ENCODE data around the gene APBB2.

Gene APBB2

GRCh38 chr4:40808926-40809457 is 405.4 kb downstream of the APBB2 start:
- Histone ChIP-seq H3K4me3 (ENCODE audit: low read depth, low read length, poor library complexity, severe bottlenecking) (no peak overlapping the region), H3K9ac (ENCODE audit: low read length) (no peak overlapping the region), H2AFZ (ENCODE audit: low read length) (no peak overlapping the region), H3K4me1 (ENCODE audit: insufficient read depth, low read length, severe bottlenecking) (no peaks in the 10 kb centered on the region), H3K27me3 (ENCODE audit: insufficient read depth, low read length) (no peaks in the 10 kb centered on the region), H3K9me3 (ENCODE audit: low read length) (no peaks in the 10 kb centered on the region), H4K20me1 (ENCODE audit: insufficient read depth, low read length) (no peaks in the 10 kb centered on the region), H3F3A (ENCODE audit: insufficient read depth, low read length) (no peaks in the 10 kb centered on the region), H3K36me3 (ENCODE audit: insufficient read depth, low read length) (no peaks in the 10 kb centered on the region), H3K27ac (ENCODE audit: low read depth, low read length, poor library complexity, severe bottlenecking) (no peak overlapping the region), H3K9me2 (ENCODE audit: low read depth, low read length) (no peaks in the 10 kb centered on the region), H3K79me2 (ENCODE audit: insufficient read depth, low read length) (no peaks in the 10 kb centered on the region), H3K4me2 (ENCODE audit: low read length) (no peak overlapping the region)
- no peak for TF ChIP-seq EZH2 (IDR thresholded peaks at IDR 0.05; ENCODE audit: borderline replicate concordance, low read length)
- TF ChIP-seq CTCF (IDR thresholded peaks at IDR 0.05; ENCODE audit: low read length): no peak

GRCh38 chr4:40804598-40804997 is 409.7 kb downstream of the APBB2 start:
- H3K4me1 ChIP-seq (ENCODE audit: insufficient read depth, low read length, severe bottlenecking): no peaks in the 10 kb centered on the region
- H3F3A ChIP-seq (ENCODE audit: insufficient read depth, low read length): no peaks in the 10 kb centered on the region
- H3K4me2 ChIP-seq (ENCODE audit: low read length): no peak overlapping the region
- H3K4me3 ChIP-seq (ENCODE audit: low read depth, low read length, poor library complexity, severe bottlenecking): no peak overlapping the region
- H3K9me2 ChIP-seq (ENCODE audit: low read depth, low read length): no peaks in the 10 kb centered on the region
- H3K9ac ChIP-seq (ENCODE audit: low read length): no peak overlapping the region
- no peak for TF ChIP-seq EZH2 (IDR thresholded peaks at IDR 0.05; ENCODE audit: borderline replicate concordance, low read length)
- TF ChIP-seq CTCF (IDR thresholded peaks at IDR 0.05; ENCODE audit: low read length): no peak
- H3K36me3 ChIP-seq (ENCODE audit: insufficient read depth, low read length): no peaks in the 10 kb centered on the region
- H3K79me2 ChIP-seq (ENCODE audit: insufficient read depth, low read length): no peaks in the 10 kb centered on the region
- no peaks in the 10 kb centered on the region for H3K27me3 ChIP-seq (ENCODE audit: insufficient read depth, low read length)
- no peak overlapping the region for H2AFZ ChIP-seq (ENCODE audit: low read length)
- H4K20me1 ChIP-seq (ENCODE audit: insufficient read depth, low read length): no peaks in the 10 kb centered on the region
- H3K9me3 ChIP-seq (ENCODE audit: low read length): no peaks in the 10 kb centered on the region
- H3K27ac ChIP-seq (ENCODE audit: low read depth, low read length, poor library complexity, severe bottlenecking): no peak overlapping the region

- Histone ChIP-seq H3K4me1 (ENCODE audit: insufficient read depth, low read length, severe bottlenecking) (no peaks in the 10 kb centered on the region), H4K20me1 (ENCODE audit: insufficient read depth, low read length) (no peaks in the 10 kb centered on the region), H3K27me3 (ENCODE audit: insufficient read depth, low read length) (peaks cover 4% of the 10 kb centered on the region; the same call in 1 of the 2 replicates), H3K9me2 (ENCODE audit: low read depth, low read length) (no peaks in the 10 kb centered on the region), H3K4me2 (ENCODE audit: low read length) (no peak overlapping the region), H3F3A (ENCODE audit: insufficient read depth, low read length) (no peaks in the 10 kb centered on the region), H2AFZ (ENCODE audit: low read length) (no peak overlapping the region), H3K79me2 (ENCODE audit: insufficient read depth, low read length) (no peaks in the 10 kb centered on the region), H3K4me3 (ENCODE audit: low read depth, low read length, poor library complexity, severe bottlenecking) (no peak overlapping the region), H3K9ac (ENCODE audit: low read length) (no peak overlapping the region), H3K27ac (ENCODE audit: low read depth, low read length, poor library complexity, severe bottlenecking) (no peak overlapping the region), H3K36me3 (ENCODE audit: insufficient read depth, low read length) (no peaks in the 10 kb centered on the region), H3K9me3 (ENCODE audit: low read length) (no peaks in the 10 kb centered on the region)
- no peak for TF ChIP-seq CTCF (IDR thresholded peaks at IDR 0.05; ENCODE audit: low read length)
- TF ChIP-seq EZH2 (IDR thresholded peaks at IDR 0.05; ENCODE audit: borderline replicate concordance, low read length): no peak
These were observed 414.3 kb downstream of the APBB2 start for GRCh38 chr4:40800064-40800463.

All from OCI-LY1 (cell line).